Trophoblast cell (in vitro differentiated cells and primary cell): ENCODE results near the gene SMARCE1.
A peak's percentile ranks its signal among the peaks of the same experiment; 100 is the strongest.

ENCODE experiments used
- DNase-seq, 2 donors: peaks; one replicate each; pipeline ENCODE4 v3.0.0-alpha.2; 2016
- H2AFZ ChIP-seq: 2 replicates; pipeline ENCODE4 v1.6.1; 2013; ENCODE audit warnings: low read length, moderate library complexity, mild to moderate bottlenecking; ENCODE audit not compliant: insufficient read depth, poor library complexity
- H2AK5ac ChIP-seq: 2 replicates; pipeline ENCODE4 v1.6.1; 2013; ENCODE audit warnings: mild to moderate bottlenecking, low read length
- H2BK120ac ChIP-seq: 2 replicates; pipeline ENCODE4 v1.6.1; 2013; ENCODE audit warnings: low read length, mild to moderate bottlenecking, moderate library complexity; ENCODE audit not compliant: insufficient read depth, poor library complexity
- H2BK12ac ChIP-seq: 2 replicates; pipeline ENCODE4 v1.6.1; 2013; ENCODE audit warnings: mild to moderate bottlenecking, low read length, moderate library complexity
- H2BK5ac ChIP-seq: 2 replicates; pipeline ENCODE4 v1.6.1; 2013; ENCODE audit warnings: low read length, low read depth, moderate library complexity, mild to moderate bottlenecking; ENCODE audit not compliant: poor library complexity
- H3K14ac ChIP-seq: 2 replicates; pipeline ENCODE4 v1.6.1; 2013; ENCODE audit warnings: mild to moderate bottlenecking, low read length
- H3K18ac ChIP-seq: 2 replicates; pipeline ENCODE4 v1.6.1; 2013; ENCODE audit warnings: mild to moderate bottlenecking, low read length
- H3K23ac ChIP-seq: 2 replicates; pipeline ENCODE4 v1.6.1; 2013; ENCODE audit warnings: low read length
- H3K27ac ChIP-seq: 2 replicates; pipeline ENCODE4 v1.5.1; 2013; ENCODE audit warnings: low read depth, mild to moderate bottlenecking, inconsistent platforms, low read length, moderate library complexity
- H3K27me3 ChIP-seq: 2 replicates; pipeline ENCODE4 v1.6.1; 2013; ENCODE audit warnings: inconsistent platforms, mild to moderate bottlenecking, low read length, moderate library complexity; ENCODE audit not compliant: insufficient read depth
- H3K36me3 ChIP-seq, 2 experiments: 1 replicate in 1 of 2; 2 replicates in 1 of 2; pipeline ENCODE4 v1.6.1; 2013; ENCODE audit warnings: low read length in 2 of 2, mild to moderate bottlenecking in 2 of 2, moderate library complexity in 1 of 2; ENCODE audit not compliant: insufficient read depth in 2 of 2, control insufficient read depth in 1 of 2
- H3K4ac ChIP-seq: 2 replicates; pipeline ENCODE4 v1.6.1; 2013; ENCODE audit warnings: low read depth, mild to moderate bottlenecking, low read length, moderate library complexity
- H3K4me1 ChIP-seq, 2 experiments: 1 replicate in 1 of 2; 2 replicates in 1 of 2; pipeline ENCODE4 v1.6.1; 2013; ENCODE audit warnings: low read length in 2 of 2, mild to moderate bottlenecking in 2 of 2, moderate library complexity in 1 of 2; ENCODE audit not compliant: insufficient read depth in 2 of 2, control insufficient read depth in 1 of 2
- H3K4me2 ChIP-seq: 2 replicates; pipeline ENCODE4 v1.6.1; 2013; ENCODE audit warnings: inconsistent platforms, mild to moderate bottlenecking, low read length, moderate library complexity
- H3K4me3 ChIP-seq: 2 replicates; pipeline ENCODE4 v1.5.1; 2013; ENCODE audit warnings: mild to moderate bottlenecking, low read depth, low read length, inconsistent platforms
- H3K79me1 ChIP-seq: one replicate; pipeline ENCODE4 v1.6.1; 2013; ENCODE audit warnings: low read length
- H3K79me2 ChIP-seq: 2 replicates; pipeline ENCODE4 v1.6.1; 2013; ENCODE audit warnings: low read length, mild to moderate bottlenecking; ENCODE audit not compliant: control insufficient read depth, insufficient read depth, poor library complexity
- H3K9ac ChIP-seq: 2 replicates; pipeline ENCODE4 v1.6.1; 2013; ENCODE audit warnings: mild to moderate bottlenecking, low read length
- H3K9me3 ChIP-seq: 2 replicates; pipeline ENCODE4 v1.6.1; 2013; ENCODE audit warnings: low read depth, mild to moderate bottlenecking, control low read depth, inconsistent platforms, low read length; ENCODE audit not compliant: insufficient read depth
- H4K12ac ChIP-seq: 2 replicates; pipeline ENCODE4 v1.6.1; 2013; ENCODE audit warnings: low read depth, mild to moderate bottlenecking, low read length, moderate library complexity
- H4K8ac ChIP-seq: 2 replicates; pipeline ENCODE4 v1.6.1; 2013; ENCODE audit warnings: low read depth, mild to moderate bottlenecking, low read length, moderate library complexity
- H4K91ac ChIP-seq: one replicate; pipeline ENCODE4 v1.6.1; 2013; ENCODE audit warnings: low read depth, mild to moderate bottlenecking, low read length, moderate library complexity
- WGBS: extraction: QIAGEN DNeasy Blood & Tissue Kit; methylation state at CpG from one replicate; pipeline ENCODE4 v1.1.7; 2013; ENCODE audit warnings: missing lambda C conversion rate; ENCODE audit not compliant: insufficient read length, insufficient coverage; ENCODE audit errors: extremely low coverage; 5-methylcytosine and 5-hydroxymethylcytosine counted together

SMARCE1 gene

DNA sequence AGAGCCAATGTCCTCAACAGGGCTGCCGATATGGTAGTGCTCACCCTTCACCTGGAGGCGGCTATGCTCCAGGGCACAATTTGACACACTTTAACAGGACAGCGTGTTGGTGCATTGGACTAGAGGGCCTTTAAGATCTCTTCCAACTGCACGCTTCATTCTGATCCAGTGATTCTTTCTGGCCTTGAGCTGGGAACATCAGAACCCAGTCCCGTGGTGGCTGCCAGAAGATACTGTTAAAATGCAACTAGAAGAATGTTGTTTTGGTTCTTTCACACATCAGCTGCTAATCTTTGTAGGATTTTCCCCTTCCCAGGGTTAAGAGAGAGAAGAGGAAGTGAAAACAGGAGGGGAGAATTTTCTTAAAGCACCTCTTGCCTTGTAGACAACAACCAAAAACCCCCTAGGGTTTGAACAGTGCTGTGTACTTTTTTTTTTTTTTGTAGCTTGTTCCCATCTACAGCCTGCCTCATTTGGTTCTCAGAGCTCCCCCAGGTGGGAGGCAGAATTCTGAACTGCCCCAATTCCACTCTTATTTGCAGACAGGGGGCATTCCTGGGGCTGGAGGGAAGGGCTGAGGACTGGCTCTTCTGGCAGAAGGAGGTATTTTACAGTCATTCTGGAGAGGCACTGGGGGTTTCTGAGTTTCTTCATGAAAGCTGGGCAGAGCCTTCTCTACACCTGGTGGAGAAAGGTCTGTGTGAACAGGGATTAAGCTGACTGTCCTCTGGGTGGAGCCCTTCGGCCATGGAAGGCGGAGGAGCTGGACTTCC, 32.4 kb downstream of the SMARCE1 start:
- Histone ChIP-seq H4K91ac (peak overlapping the region; percentile 47), H3K27ac (no peak overlapping the region), H3K14ac (no peak overlapping the region), H3K4ac (no peak overlapping the region), H3K27me3 (no peaks in the 10 kb centered on the region), H3K18ac (peak overlapping the region; percentile 10), H2BK120ac (peak overlapping the region; percentile 26), H2AK5ac (no peak overlapping the region), H4K8ac (no peak overlapping the region), H2BK12ac (peak overlapping the region; percentile 11), H3K9me3 (no peaks in the 10 kb centered on the region), H3K79me2 (no peaks in the 10 kb centered on the region), H3K4me3 (no peak overlapping the region), H3K79me1 (peaks cover 7% of the 10 kb centered on the region), H3K36me3 (no peaks in the 10 kb centered on the region), H3K4me2 (no peak overlapping the region), H3K23ac (no peak overlapping the region), H2BK5ac (no peak overlapping the region), H2AFZ (no peak overlapping the region), H3K4me1 (peaks cover 6 to 9% of the 10 kb centered on the region in 2 experiments), H4K12ac (no peak overlapping the region), H3K9ac (no peak overlapping the region)
- DNase-seq, result peak; percentile 46 to 68
- WGBS, result no CpG with 5 or more reads among the region's 7 CpGs

DNA sequence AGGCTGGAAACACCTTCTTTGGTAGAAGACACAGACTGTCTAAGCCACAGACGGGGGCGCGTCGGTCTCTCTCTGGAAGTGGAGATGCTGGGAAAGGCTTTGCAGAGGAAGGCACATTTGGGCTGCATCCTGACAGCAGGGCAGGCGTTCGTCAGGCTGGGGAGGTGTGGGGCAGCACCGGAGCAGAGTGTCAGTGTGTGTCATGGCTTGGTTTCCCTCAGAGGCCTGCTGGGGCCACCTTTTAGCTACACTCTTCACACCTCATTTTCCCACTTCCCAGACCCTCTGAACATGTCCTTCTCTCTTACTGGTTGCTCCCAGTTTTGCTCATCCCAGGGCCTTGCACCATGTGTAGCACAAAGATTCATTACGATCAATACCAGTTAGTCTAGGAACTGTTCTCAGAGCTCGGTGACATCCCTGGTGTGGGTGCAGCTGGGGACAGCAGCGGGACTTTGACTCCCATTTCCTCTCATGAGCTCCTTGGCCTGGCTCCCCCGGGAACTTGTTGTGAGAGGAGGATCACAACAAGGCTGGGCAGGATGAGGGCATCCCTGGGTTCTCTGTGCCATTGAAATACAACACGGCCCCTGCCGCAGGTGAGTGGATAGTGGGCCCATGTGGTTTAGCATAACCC, 33.1 kb downstream of the SMARCE1 start:
- peaks cover 7% of the 10 kb centered on the region for H3K79me1 ChIP-seq
- H3K18ac ChIP-seq, result peak overlapping the region; percentile 10
- H2AFZ ChIP-seq, result no peak overlapping the region
- no peak overlapping the region for H3K4ac ChIP-seq
- no peak overlapping the region for H4K8ac ChIP-seq
- H2BK120ac ChIP-seq, result peak overlapping the region; percentile 26
- H2BK12ac ChIP-seq, result peak overlapping the region; percentile 11
- H3K4me3 ChIP-seq, result no peak overlapping the region
- H4K91ac ChIP-seq, result peak overlapping the region; percentile 47
- H2BK5ac ChIP-seq, result no peak overlapping the region
- H3K14ac ChIP-seq, result peak overlapping the region; percentile 9
- H3K4me2 ChIP-seq, result no peak overlapping the region
- H3K4me1 ChIP-seq, result peaks cover 6 to 9% of the 10 kb centered on the region in 2 experiments
- H3K27me3 ChIP-seq, result no peaks in the 10 kb centered on the region
- no peak overlapping the region for H4K12ac ChIP-seq
- no peak overlapping the region for H3K23ac ChIP-seq
- no peaks in the 10 kb centered on the region for H3K79me2 ChIP-seq
- no peak overlapping the region for H3K9ac ChIP-seq
- no peaks in the 10 kb centered on the region for H3K36me3 ChIP-seq
- no peak overlapping the region for H3K27ac ChIP-seq
- WGBS, result no CpG with 5 or more reads among the region's 13 CpGs
- no peak overlapping the region for H2AK5ac ChIP-seq
- no peaks in the 10 kb centered on the region for H3K9me3 ChIP-seq
- no peak for DNase-seq

DNA sequence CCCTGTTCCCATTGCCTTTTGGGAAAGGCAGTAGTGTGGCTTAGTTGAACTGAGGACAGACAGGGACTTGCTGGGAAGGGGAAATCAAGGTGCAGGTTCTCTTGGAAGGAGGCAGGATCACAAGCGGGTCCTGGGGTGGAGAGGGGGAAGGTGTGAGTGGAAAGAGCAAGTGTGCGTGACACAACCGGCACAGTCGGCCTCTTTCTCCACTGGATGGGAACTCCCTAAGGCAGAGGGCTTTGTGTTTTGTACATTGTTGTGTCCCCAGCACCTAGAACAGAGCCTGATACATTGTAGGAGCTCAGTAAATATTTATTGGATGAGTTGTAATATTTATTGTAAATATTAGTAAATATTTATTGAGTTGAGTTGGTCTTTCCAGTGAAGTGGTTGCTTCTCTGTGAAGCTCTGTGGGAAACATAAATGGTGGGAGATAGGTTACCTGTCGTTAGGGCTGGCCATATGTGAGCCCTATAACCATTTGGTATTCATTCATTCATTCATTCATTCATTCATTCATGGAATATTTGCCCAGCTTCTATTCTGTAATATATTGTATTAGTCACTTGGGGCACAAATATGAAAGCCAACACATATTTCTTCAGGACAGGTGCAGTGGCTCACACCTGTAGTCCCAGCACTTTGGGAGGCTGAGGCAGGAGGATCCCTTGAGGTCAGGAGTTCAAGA, 34.0 kb downstream of the SMARCE1 start:
- Histone ChIP-seq H4K12ac (no peak overlapping the region), H3K9me3 (no peaks in the 10 kb centered on the region), H3K79me1 (peaks cover 11% of the 10 kb centered on the region), H2AFZ (no peak overlapping the region), H3K36me3 (no peaks in the 10 kb centered on the region), H3K4me1 (peaks cover 6 to 11% of the 10 kb centered on the region in 2 experiments), H3K4me3 (no peak overlapping the region), H3K14ac (peak overlapping the region; percentile 32), H3K9ac (no peak overlapping the region), H3K79me2 (no peaks in the 10 kb centered on the region), H2AK5ac (peak overlapping the region; percentile 73), H3K4me2 (no peak overlapping the region), H3K4ac (no peak overlapping the region), H3K23ac (no peak overlapping the region), H2BK5ac (no peak overlapping the region), H4K8ac (no peak overlapping the region), H2BK120ac (peak overlapping the region; percentile 54), H3K27me3 (no peaks in the 10 kb centered on the region), H3K18ac (no peak overlapping the region), H2BK12ac (peak overlapping the region; percentile 73), H4K91ac (peak overlapping the region; percentile 32), H3K27ac (no peak overlapping the region)
- no peak for DNase-seq
- WGBS, result no CpG with 5 or more reads among the region's 5 CpGs

DNA sequence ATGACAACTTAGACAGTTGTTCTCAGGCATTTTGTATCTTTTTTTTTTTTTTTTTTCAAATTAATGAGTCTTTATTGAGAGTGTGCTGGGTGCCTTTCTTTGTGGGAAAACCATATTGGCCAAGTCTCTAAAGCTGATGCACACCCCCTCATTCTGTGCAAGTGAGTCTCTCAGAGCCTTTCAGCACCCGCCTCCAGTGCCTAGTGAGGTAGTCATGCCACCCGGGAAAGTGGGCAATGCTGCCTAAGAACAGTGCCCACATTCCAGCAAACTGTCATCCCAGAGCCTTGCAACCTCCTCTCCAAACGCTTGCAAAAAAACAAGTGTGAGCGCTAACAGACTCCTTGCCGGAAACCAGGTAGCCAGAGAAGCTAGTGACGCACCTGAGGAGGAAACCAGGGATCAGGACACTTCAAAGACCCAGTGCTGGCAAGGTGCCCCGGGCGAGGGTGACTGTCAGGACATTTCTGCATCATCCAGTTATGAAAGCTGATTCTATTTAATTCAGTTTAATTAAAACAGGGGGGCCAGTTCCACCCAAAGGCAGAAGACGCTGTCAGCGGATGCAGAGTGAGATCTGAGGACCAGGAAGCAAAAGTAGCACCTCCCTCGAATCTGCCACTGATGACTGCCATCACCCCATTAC, 34.9 kb downstream of the SMARCE1 start:
- H3K4me3 ChIP-seq, result no peak overlapping the region
- peaks cover 3% of the 10 kb centered on the region for H3K79me2 ChIP-seq
- no peak overlapping the region for H3K9ac ChIP-seq
- H3K9me3 ChIP-seq, result no peaks in the 10 kb centered on the region
- H3K14ac ChIP-seq, result no peak overlapping the region
- H2BK12ac ChIP-seq, result peak overlapping the region; percentile 71
- H4K8ac ChIP-seq, result no peak overlapping the region
- no CpG with 5 or more reads among the region's 11 CpGs for WGBS
- H4K12ac ChIP-seq, result no peak overlapping the region
- H3K4me1 ChIP-seq, result peaks cover 12 to 17% of the 10 kb centered on the region in 2 experiments
- H3K27me3 ChIP-seq, result no peaks in the 10 kb centered on the region
- no peak overlapping the region for H3K18ac ChIP-seq
- H2BK5ac ChIP-seq, result no peak overlapping the region
- no peak overlapping the region for H3K27ac ChIP-seq
- no peak overlapping the region for H2AFZ ChIP-seq
- no peak overlapping the region for H3K4ac ChIP-seq
- no peak overlapping the region for H3K23ac ChIP-seq
- no peak for DNase-seq
- no peaks in the 10 kb centered on the region for H3K36me3 ChIP-seq
- H4K91ac ChIP-seq, result no peak overlapping the region
- no peak overlapping the region for H2AK5ac ChIP-seq
- H2BK120ac ChIP-seq, result no peak overlapping the region
- H3K79me1 ChIP-seq, result peaks cover 18% of the 10 kb centered on the region
- H3K4me2 ChIP-seq, result no peak overlapping the region
